Heart right ventricle (tissue), 16 donors: ENCODE data around the gene ZBTB2. TPM values are rescaled to one million over a fixed set of nuclear protein-coding genes. Genes with fewer than 3 reads are reported as not detected.
A peak's percentile ranks its signal among the peaks of the same experiment; 100 is the strongest.
"Not testable (repeated sequence)": the region's sequence is repeated elsewhere in the genome, so short reads cannot be mapped to it uniquely, and the experiment has no call there.

Experiments used
- ATAC-seq, 8 donors: fragments of 200-7000 bp; cut with Tn5 transposase; one replicate each; pipeline ENCODE4 v1.9.1; 2020; ENCODE audit warnings: mild to moderate bottlenecking in 8 of 8, moderate library complexity in 8 of 8, moderate number of reproducible peaks in 1 of 8
- DNase-seq, 2 donors: peaks; one replicate each; pipeline ENCODE4 v3.0.0-alpha.2; 2020
- H3K27ac ChIP-seq, 10 donors: fragments of 200-600 bp; sonication (generic) in 2 of 10; one replicate each; pipeline versions ENCODE4 v1.5.0 to v1.8.0; 2020 to 2022; ENCODE audit warnings: mild to moderate bottlenecking in 3 of 10
- H3K27me3 ChIP-seq, 7 donors: fragments of 200-600 bp; one replicate each; pipeline ENCODE4 v1.8.0; 2021 to 2022; ENCODE audit warnings: mild to moderate bottlenecking in 2 of 7
- H3K36me3 ChIP-seq, 9 donors: fragments of 200-600 bp; sonication (generic) in 1 of 9; one replicate each; pipeline versions ENCODE4 v1.5.0 to v1.8.0; 2020 to 2022; ENCODE audit warnings: mild to moderate bottlenecking in 2 of 9
- H3K4me1 ChIP-seq, 9 donors: fragments of 200-600 bp; sonication (generic) in 1 of 9; one replicate each; pipeline versions ENCODE4 v1.5.0 to v1.8.0; 2020 to 2022; ENCODE audit warnings: mild to moderate bottlenecking in 4 of 9
- H3K4me3 ChIP-seq, 10 donors: fragments of 200-600 bp; sonication (generic) in 2 of 10; one replicate each; pipeline versions ENCODE4 v1.5.0 to v1.8.0; 2020 to 2022; ENCODE audit warnings: mild to moderate bottlenecking in 7 of 10, moderate library complexity in 2 of 10
- H3K9me3 ChIP-seq, 11 donors: fragments of 200-600 bp in 10 of 11; sonication (generic) in 2 of 11; one replicate each; pipeline versions ENCODE4 v1.5.0 to v1.8.0; 2013 to 2022; ENCODE audit warnings: mild to moderate bottlenecking in 2 of 11, control low read depth in 1 of 11, moderate library complexity in 1 of 11
- CTCF ChIP-seq, 9 donors: fragments of 200-600 bp; sonication (generic) in 2 of 9; IDR thresholded peaks; one replicate each; pipeline versions ENCODE4 v1.5.0 to v1.8.0; 2021 to 2022; ENCODE audit warnings: antibody characterized with exemption in 9 of 9, mild to moderate bottlenecking in 5 of 9, moderate library complexity in 1 of 9
- WGBS, 2 donors: extraction: QIAGEN DNeasy Blood & Tissue Kit; methylation state at CpG; one replicate each; pipeline ENCODE4 v1.1.7; 2013; ENCODE audit warnings: inconsistent platforms in 1 of 2; 5-methylcytosine and 5-hydroxymethylcytosine counted together
- intact Hi-C, 10 donors: fragments of 100-400 bp; cut with DNase I; formaldehyde crosslinking; loops; one replicate each; pipeline versions ENCODE4 v1.11.1 to v1.14.2; 2022
- polyA plus RNA-seq, 2 donors: library from polyadenylated mRNA; stranded (reverse); fragments of 200-250 nt; gene quantifications; one replicate each; pipeline ENCODE4 v1.2.3, GENCODE V29; 2013
- total RNA-seq, 10 donors: library from RNA; stranded (reverse); fragmentation: NEBNext Ultra II Directional in 3 of 10; extraction: Animal tissue kit (Norgen Biotek cat#: 25700) in 3 of 10; gene quantifications; one replicate each; pipeline versions ENCODE4 v1.2.1 to v1.2.4, GENCODE V29; 2021 to 2023
- donor health status: Arrhythmogenic right ventricular cardiomyopathy.
- donor health status: ischemic (EF 13 %, LVEDD 7.1; RV severe dilation, severe dysfunction).
- donor health status: healthy with polysubstance abuse.
- donor health status: DM: no; HTN: yes; CAD: no.
- donor health status: DM: no; HTN: no; CAD: no.
- donor health status: ischemic (EF 25% LVEDD 6.9; RV normal size, moderate dysfunction).
- donor health status: ischemic (EF 25% LVEDD 5.7; RV mildly dilated, moderate dysfunction).
- donor health status: healthy.
- donor health status: DM: yes; HTN: yes; CAD: no.
- donor health status: Ischemic cardiomyopathy.
- donor health status: ischemic (EF 35%, LVEDD 5.7; RV mildly dilated, moderate dysfunction).
- donor health status: nonischemic (EF 11% LVEDD 7.7; RV severe dilation, severe dysfunction).
- donor health status: DM: yes; HTN: yes; CAD: no.
- donor health status: PGD.
- donor health status: ischemic (EF 29% LVEDD 5.4; RV normal size, mild dysfunction).
- donor health status: nonischemic (EF 23%, LVEDD 6.1; RV moderate dilation, normal function).

Gene ZBTB2
- total and polyA plus RNA-seq, 12 donors: 3.4 to 8.3 (median 4.9) TPM

- no peak overlapping the region for H3K4me3 ChIP-seq
- peaks cover 0 to 22% (median 6%) of the 10 kb centered on the region in 7 donors for H3K27me3 ChIP-seq
- DNase-seq: no peak
- H3K4me1 ChIP-seq: peaks cover 0 to 38% (median 28%) of the 10 kb centered on the region in 9 donors
- no peak overlapping the region for H3K27ac ChIP-seq
- WGBS, 2 donors: 97 to 100% methylated on average over 1 of the region's 1 CpG
- no peak for ATAC-seq
- intact Hi-C loops: loop anchor here in 3 of 10 donors (5.0 to 10.0 kb wide), 3 partner anchors 77 to 84 kb away; partner anchors contain the start of gene AKAP12 (in 1 of the 3)
- peaks cover 0 to 6% (median 0%) of the 10 kb centered on the region in 11 donors for H3K9me3 ChIP-seq
- TF ChIP-seq CTCF (IDR thresholded peaks at IDR 0.05): no peak
- no peaks in the 10 kb centered on the region for H3K36me3 ChIP-seq
Measured at GRCh38 chr6:151321438-151321837, 69.9 kb downstream of the ZBTB2 start.

DNA sequence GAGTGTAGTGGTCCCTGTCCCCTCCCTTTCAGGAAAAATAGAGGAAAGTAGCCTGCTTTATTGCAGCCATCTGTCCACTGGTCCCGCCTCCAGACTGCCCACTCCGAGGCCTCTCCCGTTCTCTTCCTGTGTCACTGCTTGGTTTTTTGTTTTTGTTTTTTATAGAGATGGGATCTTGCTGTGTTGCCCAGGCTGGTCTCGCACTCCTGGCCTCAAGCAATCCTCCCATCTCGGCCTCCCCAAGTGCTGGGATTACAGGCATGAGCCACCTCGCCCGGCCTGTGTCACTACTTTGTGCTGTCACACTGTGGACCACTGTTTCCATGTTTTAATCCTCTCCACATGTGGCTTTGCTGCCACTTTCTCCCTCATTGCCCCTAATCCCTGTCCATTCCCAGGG, 71.2 kb downstream of the ZBTB2 start:
- DNase-seq: no peak
- no peak overlapping the region for H3K27ac ChIP-seq
- H3K36me3 ChIP-seq: no peaks in the 10 kb centered on the region
- ATAC-seq: no peak
- peaks cover 0 to 9% (median 0%) of the 10 kb centered on the region in 7 donors for H3K27me3 ChIP-seq
- 94 to 95% methylated on average over 7 of the region's 7 CpGs for WGBS, 2 donors
- H3K4me1 ChIP-seq: peaks cover 0 to 27% (median 16%) of the 10 kb centered on the region in 9 donors
- H3K9me3 ChIP-seq: peaks cover 0 to 11% (median 0%) of the 10 kb centered on the region in 11 donors
- no peak for TF ChIP-seq CTCF (IDR thresholded peaks at IDR 0.05)
- intact Hi-C loops: loop anchor here in 3 of 10 donors (5.0 to 10.0 kb wide), 3 partner anchors 75 to 83 kb away; partner anchors contain the start of gene AKAP12 (in 1 of the 3)
- no peak overlapping the region for H3K4me3 ChIP-seq

GRCh38 chr6:151317995-151318365, 73.4 kb downstream of the ZBTB2 start:
- peaks cover 0 to 13% (median 0%) of the 10 kb centered on the region in 11 donors for H3K9me3 ChIP-seq
- H3K36me3 ChIP-seq: no peaks in the 10 kb centered on the region
- intact Hi-C loops: loop anchor here in 1 of 10 donors (10.0 kb wide), 1 partner anchor 73 kb away; no protein-coding TSS in a partner anchor
- DNase-seq: no peak
- no peak for ATAC-seq
- H3K27ac ChIP-seq: no peak overlapping the region
- no peak overlapping the region for H3K4me3 ChIP-seq
- peaks cover 0 to 18% (median 3%) of the 10 kb centered on the region in 9 donors for H3K4me1 ChIP-seq
- WGBS, 2 donors: 32 to 44% methylated on average over 3 of the region's 3 CpGs
- H3K27me3 ChIP-seq: no peaks in the 10 kb centered on the region
- TF ChIP-seq CTCF (IDR thresholded peaks at IDR 0.05): no peak

DNA sequence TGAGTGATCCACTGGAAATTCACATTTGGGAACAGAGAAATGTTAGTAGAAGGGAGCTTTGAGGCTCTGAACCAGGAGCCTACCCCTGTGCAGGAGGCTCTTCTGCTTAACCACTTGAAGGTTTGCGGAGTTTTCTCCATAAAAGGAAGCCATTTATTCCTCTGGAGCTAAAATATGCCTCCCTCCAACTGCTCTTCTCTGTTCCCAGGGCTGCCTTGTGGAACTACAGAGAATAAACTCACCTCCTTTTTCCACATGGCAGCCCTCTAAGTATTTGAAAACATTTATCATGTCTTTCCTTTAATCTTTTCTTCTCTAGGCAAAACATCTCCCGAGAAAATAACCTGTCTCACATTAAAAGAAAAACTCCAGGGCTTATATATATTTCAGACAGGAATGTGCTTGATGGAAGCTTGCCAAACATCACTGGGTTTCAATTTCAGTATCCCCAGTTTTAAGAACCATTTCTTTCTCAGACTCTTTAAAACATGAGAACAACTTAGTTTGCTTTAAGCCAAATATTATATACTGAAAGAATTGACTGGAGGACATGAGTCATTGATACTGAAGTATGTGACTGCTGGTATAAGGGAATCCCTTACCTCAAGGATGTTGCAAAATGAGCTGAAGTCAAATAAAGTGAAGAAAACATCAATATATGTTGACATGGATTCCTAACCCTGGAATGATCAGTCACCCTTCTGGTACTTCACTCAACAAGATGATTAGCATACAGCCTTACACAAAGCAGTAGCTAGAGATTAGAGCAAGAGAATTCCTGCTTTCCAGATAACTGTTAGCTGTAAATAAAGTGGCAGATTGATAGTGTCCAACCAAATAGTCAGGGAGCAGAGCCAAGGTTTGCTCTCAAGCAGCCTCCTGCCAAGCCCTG, 74.0 kb downstream of the ZBTB2 start:
- Histone ChIP-seq H3K27me3 (no peaks in the 10 kb centered on the region), H3K9me3 (peaks cover 0 to 13% (median 0%) of the 10 kb centered on the region in 11 donors), H3K4me3 (no peak overlapping the region), H3K27ac (peak overlapping the region in 1 of 10 donors; percentile 24), H3K4me1 (peaks cover 0 to 21% (median 3%) of the 10 kb centered on the region in 9 donors), H3K36me3 (no peaks in the 10 kb centered on the region)
- no peak for TF ChIP-seq CTCF (IDR thresholded peaks at IDR 0.05)
- intact Hi-C loops: loop anchor here in 1 of 10 donors (10.0 kb wide), 1 partner anchor 73 kb away; no protein-coding TSS in a partner anchor
- ATAC-seq: peak in 2 of 8 donors; percentile 33 to 72
- no peak for DNase-seq
- WGBS, 2 donors: 57 to 66% methylated on average over 2 of the region's 2 CpGs

- not testable (repeated sequence) for DNase-seq
- peaks cover 0 to 21% (median 3%) of the 10 kb centered on the region in 9 donors for H3K4me1 ChIP-seq
- intact Hi-C loops: loop anchor here in 1 of 10 donors (10.0 kb wide), 1 partner anchor 71 kb away; no protein-coding TSS in a partner anchor
Measured at GRCh38 chr6:151315661-151316060, 75.7 kb downstream of the ZBTB2 start.

More at GRCh38 chr6:151315661-151316060, 75.7 kb downstream of the ZBTB2 start:
- H3K9me3 ChIP-seq: peaks cover 0 to 13% (median 0%) of the 10 kb centered on the region in 11 donors
- ATAC-seq, H3K4me3 ChIP-seq, H3K36me3 ChIP-seq, H3K27ac ChIP-seq, H3K27me3 ChIP-seq: not testable (repeated sequence)
- WGBS, 2 donors: 86 to 90% methylated on average over 3 of the region's 3 CpGs
